Activated B cell treated with CpG ODN at 0.5 μM for 24 hours (primary cell): ENCODE data around the gene ZNF79. TPM values are rescaled to one million over a fixed set of nuclear protein-coding genes. Genes with fewer than 3 reads are reported as not detected.

ENCODE experiments used
- ATAC-seq: fragments of 200-7000 bp; cut with Tn5 transposase; one replicate; pipeline ENCODE4 v1.10.0; 2021; ENCODE audit warnings: low read depth, mild to moderate bottlenecking, moderate library complexity
- CTCF ChIA-PET: fragments of 350-600 bp; sonication (Branson Sonifier 250); formaldehyde crosslinking; loops from one replicate; lab custom pipeline; 2021; ENCODE audit warnings: antibody characterized with exemption; lab: Charles Lee
- POLR2A ChIA-PET: fragments of 350-600 bp; sonication (Branson Sonifier 250); formaldehyde crosslinking; loops from one replicate; lab custom pipeline; 2021; ENCODE audit warnings: antibody characterized with exemption; lab: Charles Lee
- DNase-seq: peaks from one replicate; pipeline ENCODE4 v3.0.0; 2022
- H3K27ac Mint-ChIP-seq: one replicate; pipeline ENCODE4 v1.8.0; 2020; ENCODE audit warnings: mixed read lengths
- H3K27me3 Mint-ChIP-seq: one replicate; pipeline ENCODE4 v1.8.0; 2021; ENCODE audit warnings: mixed read lengths
- H3K36me3 Mint-ChIP-seq: one replicate; pipeline ENCODE4 v1.8.0; 2021; ENCODE audit warnings: low read depth, mixed read lengths
- H3K4me1 Mint-ChIP-seq: one replicate; pipeline ENCODE4 v1.8.0; 2021; ENCODE audit warnings: mixed read lengths
- H3K4me3 Mint-ChIP-seq: one replicate; pipeline ENCODE4 v1.8.0; 2020; ENCODE audit warnings: mild to moderate bottlenecking, mixed read lengths
- H3K9me3 Mint-ChIP-seq: one replicate; pipeline ENCODE4 v1.8.0; 2020; ENCODE audit warnings: mixed read lengths
- CTCF ChIP-seq: fragments of 200-600 bp; IDR thresholded peaks from one replicate; pipeline ENCODE4 v1.8.0; 2022; ENCODE audit warnings: antibody characterized with exemption, mild to moderate bottlenecking
- intact Hi-C: fragments of 100-400 bp; cut with micrococcal nuclease; formaldehyde crosslinking; loops from one replicate; pipeline ENCODE4 v1.15.1; 2024
- total RNA-seq: library from RNA; stranded (reverse); gene quantifications from 2 replicates; pipeline ENCODE4 v1.2.3, GENCODE V29; 2022

The ZNF79 gene
- total RNA-seq, 1 donor from 2014 or later = 14.0 TPM

GRCh38 chr9:127494304-127494702 is 70.1 kb downstream of the ZNF79 start:
- no peaks in the 10 kb centered on the region for H3K9me3 Mint-ChIP-seq
- CTCF ChIA-PET = no interaction called here
- ATAC-seq (no peak), DNase-seq (no peak)
- H3K4me3 Mint-ChIP-seq = no peak overlapping the region
- intact Hi-C loops = no loop called here
- no peaks in the 10 kb centered on the region for H3K27me3 Mint-ChIP-seq
- H3K4me1 Mint-ChIP-seq = no peaks in the 10 kb centered on the region
- POLR2A ChIA-PET = no interaction called here
- peaks cover 57% of the 10 kb centered on the region for H3K36me3 Mint-ChIP-seq
- no peak for TF ChIP-seq CTCF
- H3K27ac Mint-ChIP-seq = no peak overlapping the region

Other genes starting within 250 kb of the ZNF79 start
- 4.0 and 10.4 TPM in 2 replicates for gene GARNL3, start 159.6 kb upstream of the ZNF79 start, total RNA-seq
- 13.4 and 17.1 TPM in 2 replicates for gene SLC2A8, start 27.2 kb upstream of the ZNF79 start, total RNA-seq
- gene RPL12, start 27.0 kb downstream of the ZNF79 start, total RNA-seq = 2,278 and 2,307 TPM in 2 replicates
- gene LRSAM1, start 27.1 kb downstream of the ZNF79 start, total RNA-seq = 19.4 and 23.9 TPM in 2 replicates
- 0.20 and 0.73 TPM in 2 replicates for gene STXBP1, start 187.9 kb downstream of the ZNF79 start, total RNA-seq